Suprapubic skin (tissue), 3 donors: ENCODE data around the gene KLHL41.

ENCODE experiments used
- POLR2A ChIP-seq, 2 donors: fragments of 450-650 bp; IDR thresholded peaks; one replicate each; pipeline ENCODE4 v1.6.1; 2017; ENCODE audit warnings: antibody characterized with exemption in 2 of 2, mild to moderate bottlenecking in 2 of 2, moderate library complexity in 2 of 2
- TF ChIP-seq, protein P1 (sequence below), 2 donors: fragments of 200-600 bp in 1 of 2; fragments of 450-650 bp in 1 of 2; sonication (generic) in 1 of 2; IDR thresholded peaks; one replicate each; pipeline ENCODE4 v1.5.1; 2016 to 2019; ENCODE audit warnings: antibody characterized with exemption in 2 of 2, mild to moderate bottlenecking in 1 of 2, moderate library complexity in 1 of 2

DNA sequence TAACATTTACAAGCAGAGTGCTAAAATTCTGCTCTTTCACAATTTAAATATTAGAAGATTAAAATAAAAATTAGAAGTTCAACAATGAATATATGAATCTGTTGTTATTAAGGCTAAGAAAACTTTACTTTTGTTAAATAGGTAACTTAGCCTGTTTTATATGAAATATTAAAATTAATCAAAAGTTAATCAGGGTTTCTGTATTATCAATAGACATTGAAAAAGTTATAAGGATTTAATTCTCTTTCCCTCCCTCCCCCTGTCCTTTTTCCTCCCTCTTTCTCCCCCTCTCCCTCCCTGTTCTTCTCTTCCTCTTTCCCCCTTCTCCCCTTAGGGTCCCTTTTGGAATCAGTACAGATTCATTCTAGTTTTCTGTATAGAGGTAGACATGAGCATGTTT is 18.1 kb upstream of the KLHL41 start:
- TF ChIP-seq, protein P1, sequence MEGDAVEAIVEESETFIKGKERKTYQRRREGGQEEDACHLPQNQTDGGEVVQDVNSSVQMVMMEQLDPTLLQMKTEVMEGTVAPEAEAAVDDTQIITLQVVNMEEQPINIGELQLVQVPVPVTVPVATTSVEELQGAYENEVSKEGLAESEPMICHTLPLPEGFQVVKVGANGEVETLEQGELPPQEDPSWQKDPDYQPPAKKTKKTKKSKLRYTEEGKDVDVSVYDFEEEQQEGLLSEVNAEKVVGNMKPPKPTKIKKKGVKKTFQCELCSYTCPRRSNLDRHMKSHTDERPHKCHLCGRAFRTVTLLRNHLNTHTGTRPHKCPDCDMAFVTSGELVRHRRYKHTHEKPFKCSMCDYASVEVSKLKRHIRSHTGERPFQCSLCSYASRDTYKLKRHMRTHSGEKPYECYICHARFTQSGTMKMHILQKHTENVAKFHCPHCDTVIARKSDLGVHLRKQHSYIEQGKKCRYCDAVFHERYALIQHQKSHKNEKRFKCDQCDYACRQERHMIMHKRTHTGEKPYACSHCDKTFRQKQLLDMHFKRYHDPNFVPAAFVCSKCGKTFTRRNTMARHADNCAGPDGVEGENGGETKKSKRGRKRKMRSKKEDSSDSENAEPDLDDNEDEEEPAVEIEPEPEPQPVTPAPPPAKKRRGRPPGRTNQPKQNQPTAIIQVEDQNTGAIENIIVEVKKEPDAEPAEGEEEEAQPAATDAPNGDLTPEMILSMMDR (IDR thresholded peaks at IDR 0.05) = no peak
- no peak for TF ChIP-seq POLR2A (IDR thresholded peaks at IDR 0.05)
